ENCODE data around the gene KLHL30. TPM values are rescaled to one million over a fixed set of nuclear protein-coding genes. Genes with fewer than 3 reads are reported as not detected.

The KLHL30 gene
- total and polyA plus RNA-seq, 8 donors, result 0.06 to 1.0 (median 0.15) TPM

DNA sequence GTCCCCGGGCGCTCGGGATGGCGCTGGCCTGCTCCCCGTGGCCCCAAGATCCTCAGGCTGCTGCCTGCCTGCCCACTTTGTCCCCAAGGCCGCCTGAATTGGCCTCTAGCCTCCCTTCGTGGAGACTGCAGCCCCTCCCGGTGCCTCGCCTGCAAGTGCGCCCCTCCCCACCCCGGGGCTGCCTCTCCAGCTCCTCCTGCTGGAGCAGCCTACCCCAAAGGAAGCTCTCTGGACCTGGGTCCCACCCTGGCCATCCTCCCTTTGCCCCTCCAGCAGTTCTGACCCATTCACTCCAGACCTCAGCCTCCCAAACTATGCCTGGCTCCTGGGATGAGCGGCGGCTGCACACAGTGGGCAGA is 32.1 kb upstream of the KLHL30 start:
- no peak for TF ChIP-seq CTCF (IDR thresholded peaks at IDR 0.05)
- peak in 2 of 4 donors; percentile 24 to 71 for DNase-seq
- H3K4me1 ChIP-seq, result no peaks in the 10 kb centered on the region
- H3K27ac ChIP-seq, result no peak overlapping the region
- no peak for ATAC-seq
- peaks cover 0 to 34% of the 10 kb centered on the region in 2 donors for H3K27me3 ChIP-seq
- intact Hi-C loops (cut with DNase I), result no loop called here
- no peaks in the 10 kb centered on the region for H3K9me3 ChIP-seq
- no peaks in the 10 kb centered on the region for H3K36me3 ChIP-seq
- no peak overlapping the region for H3K4me3 ChIP-seq

DNA sequence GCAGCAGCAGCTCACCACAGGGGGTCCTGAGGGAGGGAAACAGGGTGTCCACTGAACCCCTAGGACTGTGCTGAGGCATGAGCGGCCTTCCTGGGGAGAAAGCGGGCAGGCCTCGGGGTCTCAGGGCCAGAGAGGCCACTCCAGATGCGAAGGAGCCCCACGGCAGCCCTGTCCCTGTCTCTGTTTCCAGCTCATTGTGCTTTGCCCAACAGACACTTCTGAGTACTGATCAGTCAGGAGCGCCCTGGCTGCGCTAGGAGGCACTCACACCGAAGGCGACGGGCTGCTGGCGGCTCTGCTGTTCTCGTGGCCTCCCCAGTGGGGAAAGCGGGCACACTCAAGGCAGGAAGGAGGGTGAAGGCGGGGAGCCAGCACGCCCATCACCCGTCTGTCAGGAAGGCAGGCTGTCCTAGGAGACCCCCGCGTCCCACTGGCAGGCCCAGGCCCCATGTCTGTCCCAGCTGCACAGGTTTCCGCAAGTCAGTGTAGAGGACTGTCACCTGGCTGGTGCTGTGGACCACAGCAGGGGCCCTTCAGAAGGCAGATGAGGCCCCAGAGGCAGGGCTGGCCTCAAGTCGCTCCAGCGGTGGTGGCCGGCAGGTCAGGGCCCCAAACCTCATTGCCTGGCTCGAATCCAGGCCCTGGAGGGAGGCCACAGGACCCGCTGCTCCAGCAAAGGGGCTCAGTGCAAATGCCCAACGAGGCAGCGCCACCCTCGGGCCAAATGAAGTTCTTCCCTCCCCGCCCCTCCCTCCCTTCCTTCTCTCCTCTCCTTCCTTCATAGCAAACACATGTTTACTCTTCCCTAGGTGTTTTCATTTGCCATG is 31.6 kb upstream of the KLHL30 start:
- H3K27me3 ChIP-seq, result peaks cover 0 to 34% of the 10 kb centered on the region in 2 donors
- no peak overlapping the region for H3K4me3 ChIP-seq
- no peaks in the 10 kb centered on the region for H3K9me3 ChIP-seq
- H3K4me1 ChIP-seq, result no peaks in the 10 kb centered on the region
- intact Hi-C loops (cut with DNase I), result no loop called here
- DNase-seq (peak in 2 of 4 donors; percentile 31 to 77), ATAC-seq (no peak)
- H3K36me3 ChIP-seq, result no peaks in the 10 kb centered on the region
- H3K27ac ChIP-seq, result no peak overlapping the region
- TF ChIP-seq CTCF (IDR thresholded peaks at IDR 0.05), result no peak

DNA sequence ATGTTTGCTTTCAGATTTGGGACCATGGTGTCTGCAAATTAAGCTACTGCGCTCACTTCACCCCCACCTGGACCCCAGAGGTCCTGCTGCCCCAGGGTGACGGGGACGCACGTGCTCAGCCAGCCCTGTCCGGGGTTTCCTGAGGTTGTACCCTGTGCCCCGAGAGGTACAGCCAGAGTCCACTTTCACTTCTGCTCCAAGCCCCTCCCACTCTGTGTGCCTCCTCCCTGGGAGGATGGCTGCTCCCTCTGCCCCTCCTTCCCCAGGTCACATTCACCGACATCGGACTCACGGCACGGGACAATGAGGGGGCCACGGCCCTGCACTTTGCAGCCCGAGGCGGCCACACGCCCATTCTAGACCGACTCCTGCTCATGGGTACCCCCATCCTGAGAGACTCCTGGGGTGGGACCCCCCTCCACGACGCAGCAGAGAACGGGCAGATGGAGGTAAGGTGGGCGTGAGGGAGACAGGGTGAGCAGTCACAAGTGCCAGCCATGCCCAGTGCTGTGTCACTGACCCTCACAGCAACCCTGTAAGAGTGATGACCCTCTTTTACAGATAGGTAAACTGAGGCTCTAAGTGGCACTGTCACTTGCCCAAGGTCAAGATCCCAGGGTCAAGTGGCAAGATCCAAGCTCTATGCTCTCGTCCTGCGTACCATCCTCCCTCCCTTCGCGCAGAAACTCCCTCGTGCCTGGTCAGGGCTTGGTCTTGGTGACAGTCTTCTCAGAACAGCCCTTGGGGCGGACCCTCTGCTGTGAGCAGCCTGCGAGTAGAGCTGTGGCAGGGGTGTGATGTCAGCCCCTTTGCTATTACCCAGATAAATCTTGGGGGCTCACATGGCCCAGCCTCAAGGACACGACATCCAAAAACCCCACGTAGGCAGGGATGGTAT is 30.7 kb upstream of the KLHL30 start:
- DNase-seq (peak in 2 of 4 donors; percentile 37 to 53), ATAC-seq (peak; percentile 49)
- Histone ChIP-seq H3K4me3 (no peak overlapping the region), H3K27ac (no peak overlapping the region), H3K27me3 (peaks cover 0 to 34% of the 10 kb centered on the region in 2 donors), H3K36me3 (no peaks in the 10 kb centered on the region), H3K4me1 (no peaks in the 10 kb centered on the region), H3K9me3 (no peaks in the 10 kb centered on the region)
- intact Hi-C loops (cut with DNase I), result no loop called here
- TF ChIP-seq CTCF (IDR thresholded peaks at IDR 0.05), result no peak

DNA sequence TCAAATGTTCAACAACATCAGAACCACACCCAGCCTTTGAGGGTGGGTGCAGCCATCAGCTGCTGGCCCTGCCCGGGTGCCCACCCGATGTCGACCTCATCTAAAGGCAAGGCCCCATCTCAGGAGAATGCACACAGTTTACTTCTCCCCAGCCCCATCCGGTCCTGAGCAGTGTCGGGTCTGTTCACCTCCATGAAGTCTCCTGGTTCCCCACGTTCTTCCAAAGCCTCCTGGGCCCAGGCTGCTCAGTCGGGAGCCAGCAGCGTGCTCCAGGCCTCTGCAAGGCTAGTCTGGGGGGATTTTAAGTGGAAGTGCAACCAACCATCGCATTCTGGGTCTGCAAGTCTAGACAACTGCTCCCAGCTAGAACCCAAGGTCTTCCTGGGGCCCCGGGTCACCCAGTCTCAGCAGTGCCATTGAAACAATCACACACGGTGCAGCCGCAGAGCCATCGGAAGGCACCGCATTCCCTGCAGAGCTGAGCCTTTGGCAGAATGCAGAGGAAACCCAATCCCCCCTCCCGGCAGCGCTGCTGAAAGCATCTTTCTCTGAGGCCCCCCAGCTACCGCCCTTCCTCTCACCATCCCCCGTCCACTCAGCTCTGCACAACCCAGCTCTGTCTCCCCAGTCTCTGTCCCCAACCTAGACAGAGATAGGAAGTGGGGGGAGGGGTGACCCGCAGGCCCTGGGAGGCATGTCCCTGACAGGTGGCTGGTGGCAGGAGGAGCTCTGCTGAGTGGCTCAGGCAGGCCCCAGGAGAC is 29.9 kb upstream of the KLHL30 start:
- H3K36me3 ChIP-seq, result no peaks in the 10 kb centered on the region
- H3K27ac ChIP-seq, result no peak overlapping the region
- H3K27me3 ChIP-seq, result peaks cover 0 to 34% of the 10 kb centered on the region in 2 donors
- intact Hi-C loops (cut with DNase I), result no loop called here
- ATAC-seq (no peak), DNase-seq (peak in 2 of 4 donors; percentile 32 to 61)
- no peaks in the 10 kb centered on the region for H3K4me1 ChIP-seq
- H3K9me3 ChIP-seq, result no peaks in the 10 kb centered on the region
- no peak for TF ChIP-seq CTCF (IDR thresholded peaks at IDR 0.05)
- no peak overlapping the region for H3K4me3 ChIP-seq

All from left lung (tissue), 10 donors.